Esophagus muscularis mucosa (tissue), 4 donors: Measurements from ENCODE around the gene RGS8.

Experiments
- CTCF ChIP-seq, 3 experiments: fragments of 200-600 bp in 2 of 3; fragments of 450-650 bp in 1 of 3; sonication (generic) in 2 of 3; IDR thresholded peaks; one replicate each; pipeline ENCODE4 v1.5.1; 2017 to 2019; ENCODE audit warnings: antibody characterized with exemption in 3 of 3, mild to moderate bottlenecking in 2 of 3, moderate library complexity in 1 of 3
- EP300 ChIP-seq: sonication (generic); formaldehyde crosslinking; IDR thresholded peaks from one replicate; pipeline ENCODE4 v1.6.1; 2017; ENCODE audit warnings: antibody characterized with exemption
- POLR2A ChIP-seq: fragments of 450-650 bp; IDR thresholded peaks from one replicate; pipeline ENCODE4 v1.6.1; 2017; ENCODE audit warnings: antibody characterized with exemption, moderate library complexity, mild to moderate bottlenecking, low read depth
- POLR2AphosphoS5 ChIP-seq, 2 donors: sonication (generic); formaldehyde crosslinking; IDR thresholded peaks; one replicate each; pipeline ENCODE4 v1.6.1; 2017; ENCODE audit warnings: antibody characterized with exemption in 2 of 2

- TF ChIP-seq CTCF (IDR thresholded peaks at IDR 0.05) (no peak), POLR2A (no peak), EP300 (no peak), POLR2AphosphoS5 (IDR thresholded peaks at IDR 0.05) (no peak)
Measured at GRCh38 chr1:182656842-182657397, 27.5 kb downstream of the RGS8 start.
